K562 (cell line): ENCODE data around the gene PDZD2. TPM values are rescaled to one million over a fixed set of nuclear protein-coding genes. Genes with fewer than 3 reads are reported as not detected.

ENCODE experiments used
- ATAC-seq: fragments of 200-7000 bp; cut with Tn5 transposase; 3 replicates; pipeline ENCODE4 v1.9.1; 2020; ENCODE audit warnings: moderate library complexity
- BruUV-seq: library from RNA; stranded (reverse); fragments of 400-500 nt; replicated peaks from 2 replicates; lab custom pipeline; 2021; lab: Mats Ljungman, UMichigan
- CTCF ChIA-PET: fragments of 300-600 bp; formaldehyde crosslinking; extraction: SDS; loops from one replicate; lab custom pipeline; 2021; ENCODE audit warnings: low intra/inter-chr PET ratio; lab: Yijun Ruan, JAX
- POLR2A ChIA-PET: fragments of 300-600, 350-650 bp; sonication (Branson Sonifier 250); formaldehyde crosslinking; extraction: SDS; loops from one replicate; lab custom pipeline; 2021; ENCODE audit warnings: antibody characterized with exemption, inconsistent platforms; lab: Yijun Ruan, JAX
- DNase-seq, 4 experiments: peaks; one replicate each; pipeline versions ENCODE4 v3.0.0 to v3.0.0-alpha.2; 2011 to 2018; ENCODE audit warnings: low spot score in 3 of 4, mixed read lengths in 3 of 4; ENCODE audit errors: extremely low read depth in 1 of 4
- FAIRE-seq: peaks from 2 replicates; lab custom pipeline; 2011; peaks lifted over from hg19 to GRCh38; lab: Jason Lieb, UNC
- H2AFZ ChIP-seq: 2 replicates; pipeline ENCODE4 v1.6.0; 2011; ENCODE audit warnings: low read depth, low read length, control low read depth, inconsistent platforms
- H3K27ac ChIP-seq: fragments of 200-600 bp; 3 replicates; pipeline ENCODE4 v1.8.0; 2011; ENCODE audit warnings: low read depth, mild to moderate bottlenecking, control low read depth, inconsistent platforms, low read length, moderate library complexity, mixed read lengths; ENCODE audit errors: extremely low read depth
- H3K27me3 ChIP-seq, 2 experiments: fragments of 300-600 bp in 1 of 2; 2 replicates in 1 of 2; 3 replicates in 1 of 2; pipeline versions ENCODE4 v1.6.0 to v1.8.0; 2011; ENCODE audit warnings: inconsistent platforms in 2 of 2, low read length in 2 of 2, mild to moderate bottlenecking in 1 of 2, mixed read lengths in 1 of 2, moderate library complexity in 1 of 2; ENCODE audit not compliant: control insufficient read depth in 2 of 2, insufficient read depth in 2 of 2
- H3K36me3 ChIP-seq: fragments of 300-600 bp; 3 replicates; pipeline ENCODE4 v1.8.0; 2011; ENCODE audit warnings: mild to moderate bottlenecking, low read length, inconsistent platforms; ENCODE audit not compliant: control insufficient read depth, insufficient read depth
- H3K4me1 ChIP-seq, 2 experiments: fragments of 200-600 bp in 1 of 2; replicated peaks in 1 of 2; 2 replicates in 1 of 2; 3 replicates in 1 of 2; pipeline versions ENCODE4 v1.5.1 to v1.8.0; 2011; ENCODE audit warnings: inconsistent platforms in 2 of 2, low read length in 2 of 2, mild to moderate bottlenecking in 1 of 2, mixed read lengths in 1 of 2, moderate library complexity in 1 of 2; ENCODE audit not compliant: control insufficient read depth in 2 of 2, insufficient read depth in 2 of 2
- H3K4me2 ChIP-seq: 2 replicates; pipeline ENCODE4 v1.6.1; 2011; ENCODE audit warnings: low read length, control low read depth, inconsistent platforms, mixed read lengths; ENCODE audit not compliant: insufficient read depth
- H3K4me3 ChIP-seq: fragments of 200-600 bp; sonication (generic), shearing (Covaris generic); 2 replicates; pipeline ENCODE4 v1.5.1; 2016; ENCODE audit warnings: control low read depth, inconsistent platforms
- H3K79me2 ChIP-seq: fragments of 200-600 bp; 3 replicates; pipeline ENCODE4 v1.8.0; 2011; ENCODE audit warnings: low read length, inconsistent platforms; ENCODE audit not compliant: control insufficient read depth, insufficient read depth
- H3K9ac ChIP-seq, 2 experiments: 2 replicates each; pipeline versions ENCODE4 v1.6.0 to v1.6.1; 2011; ENCODE audit warnings: low read depth in 2 of 2, low read length in 2 of 2, control low read depth in 1 of 2, inconsistent platforms in 1 of 2, mild to moderate bottlenecking in 1 of 2, mixed read lengths in 1 of 2; ENCODE audit not compliant: insufficient read depth in 1 of 2
- H3K9me1 ChIP-seq: one replicate; pipeline ENCODE4 v1.6.0; 2011; ENCODE audit warnings: inconsistent platforms, mild to moderate bottlenecking, low read length, moderate library complexity; ENCODE audit not compliant: control insufficient read depth, insufficient read depth
- H3K9me3 ChIP-seq: replicated peaks from 2 replicates; pipeline ENCODE4 v1.5.1; 2011; ENCODE audit warnings: low read depth, low read length, inconsistent platforms; ENCODE audit not compliant: control insufficient read depth, insufficient read depth
- H4K20me1 ChIP-seq: replicated peaks from 2 replicates; pipeline ENCODE4 v1.6.1; 2011; ENCODE audit warnings: low read length, inconsistent platforms, mixed read lengths; ENCODE audit not compliant: control insufficient read depth, insufficient read depth
- CHD2 ChIP-seq: IDR thresholded peaks from 2 replicates; pipeline ENCODE4 v1.6.1; 2011; ENCODE audit warnings: low read depth, low read length
- E2F6 ChIP-seq, 2 experiments: IDR thresholded peaks; 2 replicates each; pipeline ENCODE4 v1.6.1; 2011; ENCODE audit warnings: borderline replicate concordance in 1 of 2, control low read depth in 1 of 2, low read depth in 1 of 2, low read length in 1 of 2, mild to moderate bottlenecking in 1 of 2, mixed read lengths in 1 of 2, moderate library complexity in 1 of 2; ENCODE audit not compliant: insufficient read depth in 1 of 2, insufficient read length in 1 of 2, poor library complexity in 1 of 2, severe bottlenecking in 1 of 2; ENCODE audit errors: extremely low read depth in 1 of 2
- ETV5 ChIP-seq: sonication (generic); formaldehyde crosslinking; IDR thresholded peaks from 2 replicates; pipeline ENCODE4 v1.4.0; 2020; ENCODE audit warnings: low read depth, mild to moderate bottlenecking, missing genetic modification reagents
- FOXA3 ChIP-seq, 2 experiments: fragments of 450-650 bp in 1 of 2; sonication (generic) in 1 of 2; formaldehyde crosslinking; IDR thresholded peaks in 1 of 2; conservative IDR thresholded peaks in 1 of 2; 2 replicates each; pipeline versions ENCODE4 v1.4.0 to v1.8.0; 2020 to 2022; ENCODE audit warnings: mild to moderate bottlenecking in 2 of 2, missing genetic modification reagents in 1 of 2
- GATAD2A ChIP-seq: fragments of 450-650 bp; IDR thresholded peaks from 2 replicates; pipeline ENCODE4 v1.6.1; 2017
- HNRNPK ChIP-seq: fragments of 200-400 bp; formaldehyde crosslinking; IDR thresholded peaks from one replicate; pipeline ENCODE4 v1.6.1; 2018; ENCODE audit warnings: mild to moderate bottlenecking, low read depth, low read length; ENCODE audit not compliant: poor library complexity, severe bottlenecking
- POU5F1 ChIP-seq: fragments of 150-350 bp; IDR thresholded peaks from 2 replicates; pipeline ENCODE4 v1.6.1; 2014; ENCODE audit warnings: borderline replicate concordance, low read length, low read depth, mild to moderate bottlenecking; ENCODE audit not compliant: partially characterized antibody
- PYGO2 ChIP-seq: fragments of 450-650 bp; IDR thresholded peaks from 2 replicates; pipeline ENCODE4 v1.6.1; 2016; ENCODE audit warnings: mild to moderate bottlenecking, missing genetic modification characterization, moderate library complexity, missing compliant biosample characterization
- STAG1 ChIP-seq: sonication (generic); formaldehyde crosslinking; IDR thresholded peaks from 2 replicates; pipeline ENCODE4 v1.5.0; 2020; ENCODE audit warnings: missing genetic modification reagents, borderline replicate concordance
- ZC3H4 ChIP-seq: sonication (generic); formaldehyde crosslinking; IDR thresholded peaks from 2 replicates; pipeline ENCODE4 v1.9.0; 2021; ENCODE audit warnings: missing genetic modification reagents, borderline replicate concordance
- ZKSCAN1 ChIP-seq: fragments of 150-350 bp; IDR thresholded peaks from 2 replicates; pipeline ENCODE4 v1.6.1; 2016; ENCODE audit warnings: low read depth, low read length
- ZNF146 ChIP-seq: IDR thresholded peaks from one replicate; pipeline ENCODE4 v1.6.1; 2018; ENCODE audit warnings: missing compliant biosample characterization; ENCODE audit not compliant: unreplicated experiment
- ZNF785 ChIP-seq: fragments of 250-450 bp; sonication (Bioruptor Pico); IDR thresholded peaks from 2 replicates; pipeline ENCODE4 v1.4.0; 2020; ENCODE audit warnings: mild to moderate bottlenecking
- WGBS: fragments of 100-300 bp; shearing (Covaris generic); methylation state at CpG from one replicate; pipeline ENCODE4 v1.1.6; 2016; ENCODE audit warnings: low coverage, mixed read lengths; ENCODE audit not compliant: insufficient coverage; ENCODE audit errors: missing lambda C conversion rate; 5-methylcytosine and 5-hydroxymethylcytosine counted together
- in situ Hi-C: fragments of 300-500 bp; cut with MboI; formaldehyde crosslinking; loops from 4 replicates; pipeline ENCODE4 v1.15.0; 2018; ENCODE audit warnings: inconsistent platforms, mixed read lengths
- intact Hi-C: fragments of 100-400 bp; cut with micrococcal nuclease; formaldehyde crosslinking; loops from 2 replicates; pipeline ENCODE4 v1.14.2; 2022
- polyA plus RNA-seq, 8 experiments: library from polyadenylated mRNA; depleted of rRNA in 4 of 8; stranded (reverse) in 5 of 8; unstranded in 3 of 8; fragments of >200 nt; fragmentation: Nextera tagmentation in 2 of 8; fragmentation: Illumina TruSeq in 1 of 8; extraction: Ambion mirVana in 2 of 8; extraction: Trizol in 1 of 8; gene quantifications; 2 replicates each; pipeline versions ENCODE4 v1.2.1 to v1.2.3, GENCODE V29; 2011 to 2014; ENCODE audit warnings: inconsistent platforms in 1 of 8, missing spikeins in 1 of 8
- total RNA-seq, 7 experiments: library from RNA; depleted of rRNA in 6 of 7; stranded (reverse); fragments of >200 nt in 6 of 7; fragmentation: Illumina TruSeq in 2 of 7; extraction: Trizol in 2 of 7; gene quantifications; 2 replicates each; pipeline versions ENCODE4 v1.2.1 to v1.2.3, GENCODE V29; 2011 to 2021; ENCODE audit warnings: low replicate concordance in 1 of 7
- TF ChIP-seq, protein P1 (sequence below): fragments of 450-650 bp; IDR thresholded peaks from 2 replicates; pipeline ENCODE4 v1.7.1; 2018; ENCODE audit warnings: mild to moderate bottlenecking, low read depth; ENCODE audit not compliant: partially characterized antibody

Gene PDZD2
- total and polyA plus RNA-seq, 9 of the 15 experiments (the other 6 are each of a cell fraction or from before 2014, with no cell fraction given), result 0.02 to 0.08 (median 0.04) TPM; not detected in 6

DNA sequence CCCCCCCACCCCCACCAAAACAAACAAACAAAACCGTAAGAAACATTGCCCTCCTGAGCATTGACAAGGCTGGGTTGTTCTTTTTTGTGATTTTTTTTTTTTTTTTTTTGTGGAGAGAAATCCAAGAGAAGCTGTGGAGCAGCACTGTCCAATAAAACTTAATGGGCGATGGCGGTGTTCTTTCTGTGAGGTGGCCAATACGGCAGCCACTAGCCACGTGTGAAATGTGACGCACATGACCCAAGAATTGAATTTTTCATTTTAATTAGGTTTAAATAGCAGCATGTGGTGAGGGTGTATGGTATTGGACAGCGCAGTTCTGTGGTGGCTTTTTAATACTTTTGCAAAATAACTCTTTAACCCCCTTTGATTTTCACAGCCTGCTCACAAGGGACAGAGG, 251.1 kb downstream of the PDZD2 start:
- Histone ChIP-seq H3K36me3 (no peaks in the 10 kb centered on the region), H3K27me3 (peaks cover 35 to 38% of the 10 kb centered on the region in 2 experiments), H3K79me2 (no peaks in the 10 kb centered on the region), H3K9me3 (no peaks in the 10 kb centered on the region), H3K4me3 (no peak overlapping the region), H3K9me1 (no peaks in the 10 kb centered on the region), H3K4me2 (no peak overlapping the region), H3K9ac (no peak overlapping the region), H3K4me1 (no peaks in the 10 kb centered on the region), H2AFZ (no peak overlapping the region), H4K20me1 (no peaks in the 10 kb centered on the region), H3K27ac (no peak overlapping the region)
- no peak for TF ChIP-seq STAG1 (CRISPR knock-in tag)
- TF ChIP-seq PYGO2 (tag), result no peak
- TF ChIP-seq, protein P1, sequence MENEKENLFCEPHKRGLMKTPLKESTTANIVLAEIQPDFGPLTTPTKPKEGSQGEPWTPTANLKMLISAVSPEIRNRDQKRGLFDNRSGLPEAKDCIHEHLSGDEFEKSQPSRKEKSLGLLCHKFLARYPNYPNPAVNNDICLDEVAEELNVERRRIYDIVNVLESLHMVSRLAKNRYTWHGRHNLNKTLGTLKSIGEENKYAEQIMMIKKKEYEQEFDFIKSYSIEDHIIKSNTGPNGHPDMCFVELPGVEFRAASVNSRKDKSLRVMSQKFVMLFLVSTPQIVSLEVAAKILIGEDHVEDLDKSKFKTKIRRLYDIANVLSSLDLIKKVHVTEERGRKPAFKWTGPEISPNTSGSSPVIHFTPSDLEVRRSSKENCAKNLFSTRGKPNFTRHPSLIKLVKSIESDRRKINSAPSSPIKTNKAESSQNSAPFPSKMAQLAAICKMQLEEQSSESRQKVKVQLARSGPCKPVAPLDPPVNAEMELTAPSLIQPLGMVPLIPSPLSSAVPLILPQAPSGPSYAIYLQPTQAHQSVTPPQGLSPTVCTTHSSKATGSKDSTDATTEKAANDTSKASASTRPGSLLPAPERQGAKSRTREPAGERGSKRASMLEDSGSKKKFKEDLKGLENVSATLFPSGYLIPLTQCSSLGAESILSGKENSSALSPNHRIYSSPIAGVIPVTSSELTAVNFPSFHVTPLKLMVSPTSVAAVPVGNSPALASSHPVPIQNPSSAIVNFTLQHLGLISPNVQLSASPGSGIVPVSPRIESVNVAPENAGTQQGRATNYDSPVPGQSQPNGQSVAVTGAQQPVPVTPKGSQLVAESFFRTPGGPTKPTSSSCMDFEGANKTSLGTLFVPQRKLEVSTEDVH, result no peak
- no peak for TF ChIP-seq HNRNPK
- no peak for TF ChIP-seq CHD2
- TF ChIP-seq FOXA3 (CRISPR knock-in tag; conservative IDR thresholded peaks at IDR 0.05 in 1 of 2, IDR thresholded peaks at IDR 0.05 in 1 of 2), result no peak
- no peak for TF ChIP-seq ZNF146 (CRISPR knock-in tag)
- no peak for TF ChIP-seq POU5F1
- no peak for TF ChIP-seq ZNF785
- no peak for TF ChIP-seq ETV5
- TF ChIP-seq ZC3H4, result no peak
- TF ChIP-seq ZKSCAN1, result no peak
- TF ChIP-seq GATAD2A, result no peak
- TF ChIP-seq E2F6 (IDR thresholded peaks at IDR 0.05; ENCODE audit: borderline replicate concordance in 1 of 2, extremely low read depth in 1 of 2, insufficient read depth in 1 of 2, insufficient read length in 1 of 2, low read depth in 1 of 2, low read length in 1 of 2, poor library complexity in 1 of 2, severe bottlenecking in 1 of 2), result no peak
- DNase-seq (no peak), ATAC-seq (no peak), FAIRE-seq (no peak)
- intact Hi-C loops, result no loop called here
- BruUV-seq, result no TSS peak
- WGBS, result 5% methylated on average over 6 of the region's 7 CpGs
- in situ Hi-C loops, result no loop called here
- ChIA-PET CTCF (no interaction called here), POLR2A (interaction anchor here (0.9 kb wide), 1 partner anchor 25 kb away, joined by 3 read pairs; no protein-coding TSS in a partner anchor)
